LoVo (cell line): ENCODE results near the gene SCCPDH.
"Not testable (repeated sequence)": the region's sequence is repeated elsewhere in the genome, so short reads cannot be mapped to it uniquely, and the experiment has no call there.

ENCODE experiments used
- DNase-seq: peaks from one replicate; pipeline ENCODE4 v3.0.0-alpha.2; 2016; ENCODE audit warnings: low spot score

Gene SCCPDH, protein sequence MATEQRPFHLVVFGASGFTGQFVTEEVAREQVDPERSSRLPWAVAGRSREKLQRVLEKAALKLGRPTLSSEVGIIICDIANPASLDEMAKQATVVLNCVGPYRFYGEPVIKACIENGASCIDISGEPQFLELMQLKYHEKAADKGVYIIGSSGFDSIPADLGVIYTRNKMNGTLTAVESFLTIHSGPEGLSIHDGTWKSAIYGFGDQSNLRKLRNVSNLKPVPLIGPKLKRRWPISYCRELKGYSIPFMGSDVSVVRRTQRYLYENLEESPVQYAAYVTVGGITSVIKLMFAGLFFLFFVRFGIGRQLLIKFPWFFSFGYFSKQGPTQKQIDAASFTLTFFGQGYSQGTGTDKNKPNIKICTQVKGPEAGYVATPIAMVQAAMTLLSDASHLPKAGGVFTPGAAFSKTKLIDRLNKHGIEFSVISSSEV

DNA sequence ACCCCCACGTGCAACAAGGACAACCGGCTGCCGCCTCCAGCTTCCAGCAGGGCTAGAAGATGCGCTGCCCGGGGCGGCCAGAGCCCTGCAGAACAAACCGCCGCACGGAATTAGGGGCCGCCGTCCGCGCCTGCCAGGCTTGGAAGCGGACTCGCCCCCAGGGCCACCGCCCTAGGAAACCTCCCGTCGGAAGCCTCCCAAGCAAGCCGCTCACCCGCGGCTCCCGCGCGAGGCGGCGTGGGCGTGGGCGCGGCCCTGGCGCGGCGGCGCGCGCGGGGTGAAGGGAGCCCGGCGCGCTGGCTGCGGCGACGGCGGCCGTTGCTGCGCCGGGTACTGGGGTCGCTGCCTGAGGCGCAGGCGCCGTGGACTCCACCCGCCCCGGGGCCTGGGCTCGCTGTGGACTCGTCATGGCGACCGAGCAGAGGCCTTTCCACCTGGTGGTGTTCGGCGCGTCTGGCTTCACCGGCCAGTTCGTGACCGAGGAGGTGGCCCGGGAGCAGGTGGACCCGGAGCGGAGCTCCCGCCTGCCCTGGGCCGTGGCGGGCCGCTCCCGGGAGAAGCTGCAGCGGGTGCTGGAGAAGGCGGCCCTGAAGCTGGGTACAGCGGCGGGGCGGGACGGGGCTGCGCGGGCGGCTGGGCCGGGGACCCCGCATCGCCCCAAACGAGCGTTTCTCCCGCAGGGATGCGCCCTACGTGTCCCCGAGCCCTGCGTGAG, at the start of gene SCCPDH:
Gene SCCPDH, plus strand, starts transcription at position 394 of the 715 bp plus-strand sequence. Its CDS starts 14 bp downstream, at position 408.
- peak; percentile 79 for DNase-seq

DNA sequence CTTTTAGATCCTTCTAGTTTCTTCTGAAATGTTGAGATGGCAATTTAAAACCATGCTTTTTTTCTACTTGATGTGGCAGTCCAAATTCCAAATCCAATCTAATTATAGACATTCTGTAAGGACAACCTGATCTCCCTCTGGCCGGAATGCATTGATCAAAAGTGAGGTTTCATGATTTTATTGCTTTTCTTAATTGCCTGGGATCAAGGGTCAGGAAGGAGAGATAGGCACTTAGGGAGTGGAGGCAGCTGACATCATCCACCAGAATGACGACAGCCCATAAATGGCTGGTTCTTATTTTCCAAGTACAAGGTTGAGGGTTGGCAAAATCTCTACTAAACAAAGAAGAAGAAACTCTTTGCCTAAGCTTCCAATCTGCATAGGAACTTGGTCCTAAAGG, 46.4 kb upstream of the SCCPDH start:
- peak; percentile 63 for DNase-seq

DNA sequence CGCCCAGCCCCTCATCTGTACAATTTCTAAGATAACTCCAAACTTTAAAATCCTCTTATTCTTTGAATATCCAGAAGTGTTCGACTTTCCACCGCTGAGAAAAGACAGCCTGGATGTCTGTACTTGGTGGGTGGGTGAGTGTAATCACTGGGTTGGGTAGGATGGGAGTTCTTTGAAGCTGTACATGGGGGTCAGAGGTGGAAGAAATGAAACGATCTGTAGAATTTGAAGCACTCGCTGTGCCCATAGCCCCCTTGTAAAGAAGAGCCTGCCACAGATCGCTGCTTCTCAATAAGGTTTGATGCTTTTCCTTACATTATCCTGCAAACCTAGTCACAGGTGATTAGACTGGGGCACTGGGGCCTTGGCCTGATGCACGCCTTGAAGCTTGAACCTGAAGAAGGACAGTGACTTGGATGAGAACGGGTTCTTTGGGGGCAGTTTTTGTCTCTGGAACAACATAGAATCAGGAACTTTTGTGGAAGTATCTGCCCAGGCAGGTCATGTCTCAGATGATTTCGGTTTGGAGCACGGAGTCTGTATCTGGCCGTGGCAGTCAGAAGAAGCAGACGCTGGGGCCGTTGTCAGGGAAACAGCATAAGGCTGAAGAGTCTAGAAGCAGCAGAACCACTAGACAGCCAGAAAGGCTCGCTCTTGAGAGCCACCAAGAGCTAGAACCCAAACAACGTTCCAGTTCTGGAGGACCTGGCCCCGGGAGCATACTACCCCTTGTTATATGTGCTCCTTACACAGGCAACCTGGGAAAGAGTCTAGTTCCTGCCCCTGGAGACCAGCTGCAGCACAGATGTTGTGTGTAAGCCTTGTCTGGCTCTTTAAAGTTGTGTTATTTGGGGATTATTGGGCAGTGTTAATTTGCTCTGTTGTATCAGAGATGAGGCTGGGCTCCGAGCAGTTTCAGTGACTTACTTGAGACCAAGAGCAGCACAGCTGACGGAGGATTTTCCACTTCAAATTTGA, 45.1 kb upstream of the SCCPDH start:
- no peak for DNase-seq

DNA sequence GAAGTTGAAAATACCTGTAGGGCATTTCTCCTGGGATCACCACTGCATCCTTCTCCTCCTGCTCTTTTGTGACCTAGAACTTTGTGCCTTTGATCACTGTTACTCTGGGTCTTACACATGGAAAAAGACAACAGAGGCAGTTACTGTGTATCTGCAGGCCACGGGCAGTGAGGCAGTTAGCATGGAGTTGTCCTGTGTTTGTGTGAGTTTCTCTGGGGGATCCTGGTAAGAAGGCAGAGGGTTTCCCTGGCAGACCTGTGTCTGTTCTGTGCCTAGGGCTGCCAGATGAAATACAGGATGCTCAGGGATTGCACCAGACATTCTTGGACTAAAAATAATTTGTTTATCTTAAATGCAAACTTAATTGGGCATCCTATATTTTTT, 44.4 kb upstream of the SCCPDH start:
- DNase-seq: no peak

DNA sequence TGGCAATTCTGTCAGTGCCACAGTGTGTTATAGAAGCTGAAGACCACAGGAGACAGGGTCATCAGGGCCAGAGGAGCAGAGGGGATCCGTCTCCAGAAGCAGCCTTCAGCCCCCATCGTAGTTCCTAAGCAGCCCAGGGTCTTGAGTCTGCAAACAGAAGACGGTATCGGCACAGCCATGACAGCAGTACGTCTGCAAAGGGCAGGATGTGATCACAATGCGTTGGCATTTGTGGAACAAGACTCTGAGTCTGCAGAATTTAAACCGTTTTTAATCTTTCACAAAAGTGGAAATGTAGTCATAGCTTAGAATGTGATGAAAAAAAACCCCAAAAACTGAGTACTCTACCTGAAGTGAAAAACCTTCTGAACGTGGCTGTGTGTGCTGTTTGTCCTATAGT, 44.0 kb upstream of the SCCPDH start:
- DNase-seq: no peak

DNA sequence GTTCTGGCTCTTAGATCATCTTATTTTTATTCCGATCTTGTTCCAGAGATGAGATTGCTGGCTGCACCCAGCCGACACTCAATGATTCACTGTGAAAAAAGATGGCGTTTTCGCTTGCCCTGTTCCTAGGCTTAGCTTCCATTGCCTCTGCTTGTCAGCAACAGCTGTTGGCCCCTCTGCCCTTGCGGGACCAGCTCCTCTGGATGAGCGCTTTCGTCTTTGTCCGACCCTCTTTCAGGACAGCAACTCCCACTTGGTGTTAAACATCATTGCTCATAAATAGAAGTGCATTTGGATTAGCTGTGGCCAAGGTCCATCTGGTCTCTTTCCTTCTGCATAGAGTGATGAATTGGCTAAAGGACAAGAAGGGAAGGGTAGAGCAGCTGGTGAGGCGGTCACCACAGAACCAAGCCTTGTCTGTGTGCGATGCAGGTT, 43.5 kb upstream of the SCCPDH start:
- DNase-seq: no peak

DNA sequence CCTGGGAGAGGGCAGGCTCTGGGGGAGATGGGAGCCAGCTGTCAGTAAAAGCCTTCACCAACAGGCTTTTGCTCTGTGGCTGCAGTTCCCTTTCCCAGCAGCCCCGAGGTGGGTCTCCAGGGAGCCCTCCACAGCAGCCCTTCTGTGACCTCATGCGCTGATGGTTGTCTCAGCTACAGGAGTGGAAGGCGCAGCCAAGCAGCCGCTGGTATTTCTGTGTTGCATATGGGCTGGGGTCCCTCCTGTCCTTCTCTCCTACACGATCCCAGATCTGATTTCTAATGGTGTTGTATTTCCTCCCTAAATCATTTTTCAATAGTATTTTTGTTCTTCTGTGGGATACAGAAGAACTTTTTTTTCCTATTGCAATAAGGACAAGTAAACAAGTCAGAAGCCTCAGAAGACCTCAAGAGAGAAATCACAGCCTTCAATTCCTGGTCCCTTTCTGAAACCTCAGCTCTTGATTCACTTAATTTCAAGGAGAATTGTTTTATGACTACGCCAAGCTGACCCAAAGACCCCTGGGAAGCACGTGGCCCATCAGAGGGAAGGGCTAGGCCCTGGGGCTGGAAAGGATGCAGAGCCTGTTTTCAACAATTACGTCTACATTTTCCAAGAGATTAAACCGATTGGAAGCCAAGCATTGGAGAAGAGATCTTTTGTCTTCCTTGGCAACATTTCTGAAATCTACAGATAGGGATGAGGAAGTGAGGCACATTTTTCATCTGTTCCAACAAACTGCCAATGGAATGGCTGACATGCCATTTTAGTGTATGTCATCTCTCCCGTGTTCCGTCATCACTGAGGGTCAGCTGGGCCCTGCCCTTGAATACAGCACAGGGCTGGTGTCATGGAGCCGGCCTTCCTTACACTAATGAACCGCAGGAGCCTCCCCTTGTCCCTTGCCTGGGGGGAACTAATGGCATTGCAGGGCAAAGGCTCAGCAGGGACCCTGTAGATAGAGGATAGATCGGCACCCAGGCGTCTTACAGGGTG, 42.0 kb upstream of the SCCPDH start:
- DNase-seq: no peak

DNA sequence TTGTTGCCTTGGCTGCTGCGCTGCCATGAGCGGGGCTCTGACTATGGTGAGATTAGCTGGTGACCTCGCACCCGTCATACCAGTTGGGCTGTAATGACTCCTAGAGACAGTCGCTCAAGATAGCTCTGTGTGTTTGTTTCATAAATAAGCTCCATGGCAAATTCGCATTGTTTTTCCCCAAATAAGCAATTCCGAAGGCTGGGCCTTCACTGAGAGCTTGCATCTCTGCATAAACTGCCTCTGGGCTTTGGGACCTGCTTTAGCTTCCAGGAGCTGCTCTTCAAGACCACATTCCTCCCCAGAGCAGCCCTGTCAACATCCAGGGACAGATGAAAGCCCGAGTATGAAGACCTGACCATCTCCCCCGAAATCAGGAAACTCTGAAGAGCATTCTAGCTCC, 40.7 kb upstream of the SCCPDH start:
- no peak for DNase-seq

DNA sequence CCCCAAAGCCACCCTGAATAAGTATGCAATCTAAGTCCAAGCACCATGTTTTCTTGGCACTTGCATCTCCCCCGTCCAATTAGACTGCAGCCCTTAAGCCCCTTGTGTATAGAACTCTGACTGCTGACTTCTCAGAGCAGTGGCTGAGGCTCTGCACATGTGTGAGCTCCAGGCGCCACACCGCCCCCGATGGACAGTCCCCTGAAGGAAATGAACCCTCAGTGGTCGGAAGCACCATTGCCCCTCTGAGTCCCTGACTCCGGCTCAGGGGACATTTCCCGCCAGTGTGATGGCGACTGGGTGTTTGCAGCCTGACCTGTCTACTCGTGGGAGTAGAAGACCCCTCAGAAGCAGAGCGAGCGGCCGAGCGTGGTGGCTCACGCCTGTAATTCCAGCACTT, 37.2 kb upstream of the SCCPDH start:
- DNase-seq: no peak

DNA sequence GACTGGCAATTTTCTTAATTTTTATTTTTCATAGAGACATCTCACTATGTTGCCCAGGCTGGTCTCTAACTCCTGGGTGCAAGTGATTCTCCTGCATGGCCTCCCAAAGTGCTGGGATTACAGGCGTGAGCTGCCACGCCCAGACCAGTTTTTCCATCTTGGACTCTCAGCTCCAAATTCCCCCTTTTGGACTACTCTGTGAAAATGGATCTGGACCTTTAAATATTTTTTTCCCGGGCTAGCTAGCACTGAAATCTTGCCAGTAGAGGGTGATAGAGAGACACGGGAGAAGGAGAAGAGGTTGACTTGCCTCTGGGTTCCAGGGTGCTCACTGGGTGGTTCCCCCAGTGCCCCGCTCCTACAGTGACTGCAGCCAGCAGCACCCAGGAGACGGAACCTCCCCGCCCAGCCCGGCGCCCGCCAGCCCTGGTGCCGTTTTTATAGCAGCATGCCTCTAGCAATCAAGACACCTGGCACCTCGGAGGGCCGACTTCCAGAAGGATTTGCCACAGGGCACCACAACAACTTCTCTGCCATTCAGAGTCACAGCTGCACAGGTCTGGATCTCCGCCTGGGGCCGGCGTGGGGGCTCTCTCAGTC, 34.7 kb upstream of the SCCPDH start:
- peak; percentile 70 for DNase-seq

DNA sequence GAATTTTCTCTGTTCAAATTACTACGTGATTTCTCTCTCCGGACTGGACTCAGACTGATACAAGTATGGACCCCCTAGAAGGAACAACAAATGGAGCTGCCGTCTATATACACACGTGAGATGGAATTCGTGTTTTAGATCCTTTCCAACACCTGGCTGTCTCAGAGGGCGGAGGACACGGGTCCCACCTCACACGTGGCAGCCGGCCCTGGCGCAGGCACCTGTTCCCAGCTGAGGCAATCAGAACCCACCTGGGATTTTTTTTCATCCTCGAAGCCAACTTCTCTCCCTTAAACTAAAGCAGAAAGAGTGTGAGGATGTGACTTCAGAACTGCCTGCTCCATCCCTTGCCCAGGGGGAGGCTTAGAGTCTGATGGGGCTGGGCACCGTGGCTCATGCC, 34.1 kb upstream of the SCCPDH start:
- no peak for DNase-seq

DNA sequence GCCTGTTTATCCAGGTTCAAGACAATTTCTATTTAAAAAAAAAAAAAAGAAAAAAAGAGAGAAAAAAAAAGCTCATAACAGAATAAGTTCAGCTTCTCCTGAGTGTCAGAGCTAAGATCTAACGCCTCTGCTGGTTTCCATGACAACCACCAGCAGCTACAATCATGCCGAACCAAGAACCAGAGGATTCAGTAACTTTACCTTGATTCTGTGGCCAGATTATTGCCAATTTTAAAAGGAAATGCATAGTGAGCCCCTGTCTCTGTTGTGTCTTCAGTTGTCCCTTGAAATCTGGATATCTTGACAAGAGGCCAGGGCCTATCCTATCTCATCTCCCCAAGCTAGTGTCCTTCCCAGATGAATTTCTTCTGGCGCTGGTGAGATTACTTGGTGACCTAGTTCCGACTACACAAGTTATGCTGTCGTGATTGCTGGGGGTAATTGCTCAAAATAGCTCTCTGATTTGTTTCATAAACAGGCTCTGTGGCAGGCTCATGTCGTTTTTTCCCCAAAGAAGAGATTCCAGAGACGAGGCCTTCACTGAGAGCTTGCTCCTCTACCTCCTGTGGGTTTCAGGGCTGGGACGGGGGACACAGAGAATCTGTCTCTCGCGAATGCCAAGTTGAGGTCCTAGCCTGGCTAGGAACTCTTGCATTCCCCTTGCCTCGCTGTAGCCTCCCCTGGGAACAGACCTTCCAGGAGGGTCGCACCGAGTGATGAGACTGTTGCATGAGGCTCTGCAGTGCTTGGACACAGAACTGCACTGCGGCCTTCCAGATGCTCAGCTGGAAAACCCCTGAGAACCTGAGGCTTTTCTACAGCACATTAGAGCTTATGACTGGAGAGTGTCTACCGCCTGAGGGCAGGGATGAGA, 32.4 kb upstream of the SCCPDH start:
- DNase-seq: no peak

DNA sequence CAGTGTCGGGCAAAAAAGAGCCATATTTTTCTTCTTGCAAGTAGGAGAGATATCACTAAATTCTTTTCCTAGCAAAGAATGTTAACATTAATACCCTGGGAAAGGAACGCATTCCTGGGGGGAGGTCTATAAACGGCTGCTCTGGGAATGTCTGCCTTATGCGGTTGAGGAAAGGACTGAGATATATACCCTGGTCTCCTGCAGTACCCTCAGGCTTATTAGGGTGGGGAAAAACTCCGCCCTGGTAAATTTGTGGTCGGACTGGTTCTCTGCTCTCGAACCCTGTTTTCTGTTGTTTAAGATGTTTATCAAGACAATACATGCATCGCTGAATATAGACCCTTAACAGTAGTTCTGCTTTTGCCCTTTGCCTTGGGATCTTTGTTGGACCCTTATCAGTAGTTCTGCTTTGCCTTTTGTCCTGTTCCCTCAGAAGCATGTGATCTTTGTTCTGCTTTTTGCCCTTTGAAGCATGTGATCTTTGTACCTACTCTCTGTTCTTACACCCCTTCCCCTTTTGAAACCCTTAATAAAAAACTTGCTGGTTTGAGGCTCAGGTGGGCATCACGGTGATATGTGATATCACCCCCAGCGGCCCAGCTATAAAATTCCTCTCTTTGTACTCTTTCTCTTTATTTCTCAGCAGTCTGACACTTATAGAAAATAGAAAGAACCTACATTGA, 29.9 kb upstream of the SCCPDH start:
- not testable (repeated sequence) for DNase-seq

DNA sequence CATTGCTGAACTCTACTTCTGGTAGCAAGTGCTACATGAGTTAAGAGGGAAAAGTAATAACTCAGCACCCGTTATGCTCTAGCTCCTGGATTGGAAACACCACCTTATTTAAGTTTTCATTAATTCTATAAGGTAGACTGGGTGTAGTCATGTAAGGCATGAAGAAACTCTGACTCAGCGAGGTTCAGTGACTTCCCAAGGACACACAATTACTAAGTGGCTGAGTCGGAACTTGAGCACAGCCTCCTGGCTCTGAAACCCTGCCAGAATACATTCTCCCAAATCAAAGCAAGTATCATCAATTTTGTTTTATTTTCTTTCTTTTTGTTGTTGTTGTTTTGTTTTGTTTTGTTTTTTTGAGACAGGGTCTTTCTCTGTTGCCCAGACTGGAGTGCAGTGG, 29.1 kb upstream of the SCCPDH start:
- DNase-seq: no peak

DNA sequence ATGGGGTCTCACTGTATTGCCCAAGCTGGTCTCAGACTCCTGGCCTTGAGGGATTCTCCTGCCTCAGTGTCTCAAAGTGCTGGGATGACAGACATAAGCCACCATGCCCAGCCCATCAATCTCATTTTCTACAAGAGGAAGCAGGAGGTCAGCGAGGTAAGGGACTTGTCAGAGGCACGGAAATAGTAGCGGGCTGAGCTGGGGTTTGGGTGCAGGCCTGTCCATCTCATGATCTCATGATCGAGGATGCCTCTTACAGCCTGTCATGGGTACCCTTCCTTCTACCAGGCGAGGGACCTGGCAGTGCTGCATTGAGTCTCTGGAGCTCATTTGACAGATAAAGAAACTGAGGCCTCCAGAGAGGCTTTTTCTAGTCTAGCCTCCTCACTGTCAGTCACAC, 28.5 kb upstream of the SCCPDH start:
- no peak for DNase-seq

DNA sequence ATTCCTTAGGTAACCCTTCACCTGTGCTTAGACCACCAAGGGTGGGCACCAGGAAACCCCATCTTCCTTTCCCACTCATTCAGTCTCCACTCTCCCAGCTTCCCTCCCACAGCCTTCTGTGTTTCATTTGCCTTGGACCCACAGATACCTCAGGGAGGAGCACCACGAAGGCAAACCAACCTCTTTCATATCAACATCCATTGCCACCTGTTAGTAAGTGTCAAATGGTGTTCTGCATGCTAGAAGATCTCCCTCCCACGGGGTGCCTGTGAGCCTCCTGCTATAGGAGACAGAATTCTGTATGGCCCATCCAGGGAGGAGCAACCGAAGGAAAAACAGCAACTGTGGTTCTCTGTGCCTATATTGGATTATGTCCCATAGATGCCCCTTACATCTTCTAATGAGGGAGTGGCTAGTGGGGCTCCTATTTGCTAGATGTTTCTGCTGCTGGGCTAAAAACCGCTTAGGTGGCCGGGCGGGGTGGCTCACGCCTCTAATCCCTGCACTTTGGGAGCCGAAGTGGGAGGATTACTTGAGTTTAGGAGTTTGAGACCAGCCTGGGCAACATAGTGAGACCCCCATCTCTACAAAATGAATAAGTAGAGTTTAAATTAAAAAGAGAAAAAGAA, 25.6 kb upstream of the SCCPDH start:
- DNase-seq: no peak

DNA sequence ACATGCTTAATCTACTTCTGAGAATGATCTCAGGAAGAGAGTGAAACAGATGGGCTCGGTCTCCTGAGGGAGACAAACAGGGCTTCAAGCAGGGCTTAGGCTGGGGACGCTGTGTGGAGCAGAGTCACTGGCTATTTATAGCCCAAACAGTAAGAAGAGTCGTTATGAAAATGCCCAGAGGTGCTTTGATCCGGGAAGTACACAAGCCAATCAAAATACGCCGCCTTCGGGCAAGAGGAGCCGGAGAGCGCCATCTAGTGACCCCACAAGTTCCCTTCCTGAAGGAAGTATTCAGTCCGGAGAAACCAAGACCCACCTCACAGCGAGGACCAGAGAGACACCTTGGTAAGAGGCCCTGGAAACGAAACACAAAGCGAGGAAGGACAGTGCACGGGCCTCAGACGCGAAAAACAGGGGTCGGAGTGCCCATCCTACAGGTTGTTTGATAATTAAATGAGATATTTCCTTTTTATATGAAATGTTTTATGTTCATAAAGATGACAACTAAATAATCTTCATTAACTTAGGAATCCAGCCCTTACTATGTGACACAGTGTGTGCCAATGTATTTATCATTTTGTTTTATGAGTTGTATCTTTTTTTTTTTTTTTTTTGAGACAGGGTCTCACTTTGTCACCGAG, 25.0 kb upstream of the SCCPDH start:
- DNase-seq: peak; percentile 93

DNA sequence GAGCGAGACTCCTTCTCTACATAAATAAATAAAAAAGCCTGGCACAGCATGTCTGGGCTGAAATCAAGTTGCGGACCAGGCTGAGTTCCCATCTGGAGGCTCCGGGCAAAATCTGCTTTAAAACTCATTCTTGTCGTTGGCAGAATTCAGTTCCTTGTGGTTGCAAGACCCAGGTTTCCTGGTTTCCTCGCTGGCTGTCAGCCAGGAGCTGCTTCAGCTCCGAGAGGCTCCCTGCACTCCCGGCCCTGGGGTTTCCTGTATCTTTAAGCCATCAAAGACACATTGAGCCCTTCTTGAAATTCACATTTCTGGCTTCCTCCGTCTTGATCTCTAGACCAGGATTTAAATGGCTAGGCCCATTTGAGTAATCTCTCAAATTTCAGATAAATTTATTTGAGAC, 20.6 kb upstream of the SCCPDH start:
- DNase-seq: no peak
